H1 (cell line): ENCODE results near the gene PPP1R13B. TPM values are rescaled to one million over a fixed set of nuclear protein-coding genes. Genes with fewer than 3 reads are reported as not detected.
A peak's percentile ranks its signal among the peaks of the same experiment; 100 is the strongest.

Experiments
- CTCF ChIA-PET: fragments of 300-600 bp; sonication (Branson Sonifier 250); formaldehyde crosslinking; loops from one replicate; lab custom pipeline; 2021; ENCODE audit not compliant: partially characterized antibody; lab: Charles Lee
- POLR2A ChIA-PET: fragments of 300-600 bp; sonication (Branson Sonifier 250); formaldehyde crosslinking; loops from one replicate; lab custom pipeline; 2021; ENCODE audit warnings: inconsistent platforms; ENCODE audit not compliant: partially characterized antibody; lab: Charles Lee
- DNase-seq, 2 experiments: peaks; one replicate each; pipeline versions ENCODE4 v3.0.0 to v3.0.0-alpha.2; 2010 to 2022; ENCODE audit warnings: low spot score in 2 of 2, low read depth in 1 of 2, mixed read lengths in 1 of 2
- FAIRE-seq: peaks from 2 replicates; lab custom pipeline; 2011; peaks lifted over from hg19 to GRCh38; lab: Jason Lieb, UNC
- H2AFZ ChIP-seq: 2 replicates; pipeline ENCODE4 v1.8.1; 2012; ENCODE audit warnings: low read length, inconsistent platforms
- H2AK5ac ChIP-seq: 2 replicates; pipeline ENCODE4 v1.6.1; 2013; ENCODE audit warnings: low read depth, low read length
- H2BK120ac ChIP-seq: replicated peaks from 2 replicates; pipeline ENCODE3; 2013; ENCODE audit warnings: low read depth, low read length, inconsistent platforms
- H2BK12ac ChIP-seq: 2 replicates; pipeline ENCODE4 v1.6.1; 2013; ENCODE audit warnings: low read depth, low read length
- H2BK15ac ChIP-seq: 2 replicates; pipeline ENCODE4 v1.6.1; 2013; ENCODE audit warnings: low read length
- H2BK20ac ChIP-seq: 2 replicates; pipeline ENCODE4 v1.6.1; 2013; ENCODE audit warnings: low read length
- H2BK5ac ChIP-seq: 2 replicates; pipeline ENCODE4 v1.6.1; 2013; ENCODE audit warnings: low read depth, low read length
- H3K14ac ChIP-seq: 2 replicates; pipeline ENCODE4 v1.6.1; 2013; ENCODE audit warnings: inconsistent platforms; ENCODE audit not compliant: insufficient read length
- H3K18ac ChIP-seq: 2 replicates; pipeline ENCODE4 v1.6.1; 2013; ENCODE audit warnings: low read length; ENCODE audit errors: extremely low read depth
- H3K23ac ChIP-seq: 2 replicates; pipeline ENCODE4 v1.6.1; 2013; ENCODE audit warnings: inconsistent platforms; ENCODE audit not compliant: insufficient read length
- H3K23me2 ChIP-seq: 2 replicates; pipeline ENCODE4 v1.6.1; 2013; ENCODE audit warnings: low read depth, low read length
- H3K27ac ChIP-seq: 2 replicates; pipeline ENCODE4 v1.6.1; 2011; ENCODE audit warnings: low read depth, low read length, inconsistent platforms
- H3K27me3 ChIP-seq, 4 experiments: replicated peaks in 1 of 4; 1 replicate in 1 of 4; 2 replicates in 3 of 4; pipeline versions ENCODE4 v1.6.1 to v1.8.1; 2011 to 2013; ENCODE audit warnings: low read length in 3 of 4, mild to moderate bottlenecking in 3 of 4, inconsistent platforms in 2 of 4, mixed read lengths in 2 of 4, moderate library complexity in 1 of 4; ENCODE audit not compliant: control insufficient read depth in 3 of 4, insufficient read depth in 3 of 4; ENCODE audit errors: extremely low read depth in 1 of 4
- H3K36me3 ChIP-seq, 4 experiments: 2 replicates each; pipeline versions ENCODE4 v1.6.1 to v1.8.1; 2011 to 2013; ENCODE audit warnings: mild to moderate bottlenecking in 4 of 4, low read length in 3 of 4, moderate library complexity in 2 of 4, control low read depth in 1 of 4, inconsistent platforms in 1 of 4; ENCODE audit not compliant: insufficient read depth in 4 of 4, control insufficient read depth in 2 of 4
- H3K4ac ChIP-seq: replicated peaks from 2 replicates; pipeline ENCODE3; 2013; ENCODE audit warnings: low read length, low read depth, mixed read lengths, inconsistent platforms; ENCODE audit not compliant: insufficient read length
- H3K4me1 ChIP-seq, 4 experiments: replicated peaks in 1 of 4; 1 replicate in 1 of 4; 2 replicates in 3 of 4; pipeline versions ENCODE4 v1.6.1 to v1.8.1; 2011 to 2013; ENCODE audit warnings: low read length in 3 of 4, inconsistent platforms in 2 of 4, mixed read lengths in 1 of 4; ENCODE audit not compliant: insufficient read depth in 4 of 4, control insufficient read depth in 3 of 4
- H3K4me2 ChIP-seq, 2 experiments: 2 replicates each; pipeline versions ENCODE4 v1.6.1 to v1.8.1; 2011 to 2013; ENCODE audit warnings: low read depth in 2 of 2, low read length in 2 of 2, control low read depth in 1 of 2, inconsistent platforms in 1 of 2, mild to moderate bottlenecking in 1 of 2; ENCODE audit not compliant: insufficient read depth in 1 of 2
- H3K4me3 ChIP-seq, 4 experiments: fragments of 200-600, 300-600 bp in 1 of 4; sonication (generic), shearing (Covaris generic), sonication (Bioruptor Twin) in 1 of 4; 2 replicates each; pipeline versions ENCODE4 v1.5.1 to v1.8.1; 2011 to 2016; ENCODE audit warnings: low read length in 4 of 4, low read depth in 3 of 4, control low read depth in 2 of 4, inconsistent platforms in 2 of 4, mild to moderate bottlenecking in 2 of 4, mixed read lengths in 1 of 4, moderate library complexity in 1 of 4; ENCODE audit not compliant: insufficient read depth in 2 of 4; ENCODE audit errors: extremely low read depth in 1 of 4
- H3K56ac ChIP-seq: replicated peaks from 2 replicates; pipeline ENCODE3; 2013; ENCODE audit warnings: low read depth, mild to moderate bottlenecking, mixed read lengths, low read length, inconsistent platforms; ENCODE audit not compliant: insufficient read length
- H3K79me1 ChIP-seq: 2 replicates; pipeline ENCODE4 v1.6.1; 2013; ENCODE audit warnings: low read depth, low read length, control low read depth
- H3K79me2 ChIP-seq, 2 experiments: 2 replicates each; pipeline versions ENCODE4 v1.6.1 to v1.8.1; 2012 to 2013; ENCODE audit warnings: low read length in 2 of 2, mild to moderate bottlenecking in 2 of 2, inconsistent platforms in 1 of 2; ENCODE audit not compliant: insufficient read depth in 2 of 2, control insufficient read depth in 1 of 2
- H3K9ac ChIP-seq, 4 experiments: replicated peaks in 1 of 4; 1 replicate in 1 of 4; 2 replicates in 3 of 4; pipeline versions ENCODE4 v1.6.1 to v1.8.1; 2011 to 2013; ENCODE audit warnings: low read depth in 3 of 4, low read length in 3 of 4, control low read depth in 2 of 4, mild to moderate bottlenecking in 2 of 4, moderate library complexity in 2 of 4, inconsistent platforms in 1 of 4; ENCODE audit errors: extremely low read depth in 1 of 4
- H3K9me3 ChIP-seq, 2 experiments: 2 replicates each; pipeline versions ENCODE4 v1.6.1 to v1.8.1; 2012 to 2013; ENCODE audit warnings: mild to moderate bottlenecking in 2 of 2, moderate library complexity in 2 of 2, control low read depth in 1 of 2, inconsistent platforms in 1 of 2, low read depth in 1 of 2, low read length in 1 of 2, mixed read lengths in 1 of 2; ENCODE audit not compliant: insufficient read depth in 2 of 2
- H4K20me1 ChIP-seq, 2 experiments: replicated peaks in 1 of 2; 2 replicates each; pipeline versions ENCODE3 to v1.8.1; 2011 to 2013; ENCODE audit warnings: inconsistent platforms in 2 of 2, low read length in 2 of 2, mild to moderate bottlenecking in 1 of 2; ENCODE audit not compliant: insufficient read depth in 2 of 2, control insufficient read depth in 1 of 2
- H4K5ac ChIP-seq: 2 replicates; pipeline ENCODE4 v1.6.1; 2013; ENCODE audit warnings: low read length, low read depth, mixed read lengths, inconsistent platforms; ENCODE audit not compliant: insufficient read length
- H4K8ac ChIP-seq: 2 replicates; pipeline ENCODE4 v1.8.0; 2013; ENCODE audit warnings: mild to moderate bottlenecking, moderate library complexity, low read length, inconsistent platforms; ENCODE audit not compliant: insufficient read depth; ENCODE audit errors: extremely low read depth
- H4K91ac ChIP-seq: replicated peaks from 2 replicates; pipeline ENCODE3; 2013; ENCODE audit warnings: low read length, mixed read lengths, inconsistent platforms; ENCODE audit not compliant: insufficient read length
- CHD1 ChIP-seq: IDR thresholded peaks from 2 replicates; pipeline ENCODE4 v1.6.1; 2012; ENCODE audit warnings: low read depth, low read length, improper control_type of control experiment
- JUN ChIP-seq: IDR thresholded peaks from 2 replicates; pipeline ENCODE4 v1.6.1; 2011; ENCODE audit warnings: low read depth, mild to moderate bottlenecking, improper control_type of control experiment, low read length
- KDM1A ChIP-seq: fragments of 200-600, 300-600 bp; sonication (generic); IDR thresholded peaks from 2 replicates; pipeline ENCODE4 v1.7.1; 2016; ENCODE audit warnings: mild to moderate bottlenecking, low read length, borderline replicate concordance
- MAFK ChIP-seq: IDR thresholded peaks from 2 replicates; pipeline ENCODE4 v1.6.1; 2012; ENCODE audit warnings: low read depth, mild to moderate bottlenecking, improper control_type of control experiment, low read length
- POLR2AphosphoS5 ChIP-seq: IDR thresholded peaks from 2 replicates; pipeline ENCODE4 v1.6.1; 2011; ENCODE audit warnings: low read depth, low read length
- RAD21 ChIP-seq, 2 experiments: IDR thresholded peaks in 1 of 2; conservative IDR thresholded peaks in 1 of 2; 2 replicates each; pipeline ENCODE4 v1.6.1; 2011; ENCODE audit warnings: low read depth in 2 of 2, low read length in 2 of 2, improper control_type of control experiment in 1 of 2, inconsistent platforms in 1 of 2, mild to moderate bottlenecking in 1 of 2, moderate library complexity in 1 of 2
- RBBP5 ChIP-seq: IDR thresholded peaks from 2 replicates; pipeline ENCODE4 v1.7.1; 2012; ENCODE audit warnings: low read depth, mild to moderate bottlenecking, inconsistent platforms, low read length, moderate library complexity, borderline replicate concordance
- SP1 ChIP-seq: IDR thresholded peaks from 2 replicates; pipeline ENCODE4 v1.6.1; 2011; ENCODE audit warnings: low read depth, low read length
- SP4 ChIP-seq: IDR thresholded peaks from 2 replicates; pipeline ENCODE4 v1.6.1; 2012; ENCODE audit warnings: low read length, inconsistent platforms
- TBP ChIP-seq: IDR thresholded peaks from 2 replicates; pipeline ENCODE4 v1.6.1; 2011; ENCODE audit warnings: low read depth, low read length, improper control_type of control experiment
- WGBS, 2 experiments: shearing (Covaris generic) in 1 of 2; methylation state at CpG; one replicate each; pipeline versions ENCODE4 v1.1.6 to v1.1.7; 2013 to 2015; ENCODE audit warnings: low lambda C conversion rate in 2 of 2, mixed read lengths in 2 of 2, inconsistent platforms in 1 of 2, low coverage in 1 of 2, missing lambda C conversion rate in 1 of 2; ENCODE audit not compliant: insufficient replicate concordance in 2 of 2, insufficient coverage in 1 of 2, insufficient read length in 1 of 2; ENCODE audit errors: extremely low coverage in 1 of 2, missing lambda C conversion rate in 1 of 2; 5-methylcytosine and 5-hydroxymethylcytosine counted together
- polyA plus RNA-seq, 7 experiments: library from polyadenylated mRNA; depleted of rRNA in 3 of 7; stranded (reverse) in 5 of 7; unstranded in 2 of 7; fragments of >200 nt in 5 of 7; fragments of 200-250 nt in 2 of 7; gene quantifications; 1 replicate in 5 of 7; 2 replicates in 1 of 7; 4 replicates in 1 of 7; pipeline versions ENCODE4 v1.2.1 to v1.2.3, GENCODE V29; 2011 to 2013; ENCODE audit warnings: missing spikeins in 2 of 7, mixed read lengths in 2 of 7
- total RNA-seq: library from RNA; stranded (reverse); fragmentation: NEBNext Ultra II Directional; extraction: Animal tissue kit (Norgen Biotek cat#: 25700); gene quantifications from 2 replicates; pipeline ENCODE4 v1.2.1, GENCODE V29; 2021

Gene PPP1R13B
- total and polyA plus RNA-seq, 2 of the 8 experiments (the other 6 are each of a cell fraction or from before 2014, with no cell fraction given), result 2.6 to 8.9 TPM

- Histone ChIP-seq H2AFZ (no peak overlapping the region), H4K20me1 (no peaks in the 10 kb centered on the region), H3K4me3 (no peak overlapping the region), H3K4ac (no peak overlapping the region), H3K79me2 (no peaks in the 10 kb centered on the region), H2BK15ac (peak overlapping the region; percentile 92; the same call in 1 of the 2 replicates), H2BK5ac (0 out of 2 replicates have a peak overlapping the region, but pooled peaks have one; percentile 52), H2AK5ac (no peak overlapping the region), H3K23ac (no peak overlapping the region), H3K4me2 (no peak overlapping the region), H4K5ac (no peak overlapping the region), H3K18ac (no peak overlapping the region), H3K36me3 (no peaks in the 10 kb centered on the region)
- POLR2A ChIA-PET, result interaction anchor here (0.6 to 2.1 kb wide), 3 partner anchors 9 to 964 kb away, joined by 3 to 5 read pairs (median 3); no protein-coding TSS in a partner anchor
- DNase-seq, result no peak
- TF ChIP-seq RBBP5, result no peak
- no peak for TF ChIP-seq POLR2AphosphoS5
- TF ChIP-seq CHD1, result no peak
- TF ChIP-seq MAFK, result no peak
- TF ChIP-seq JUN, result no peak
- TF ChIP-seq SP4, result no peak
- no peak for TF ChIP-seq TBP
- no peak for TF ChIP-seq RAD21 (IDR thresholded peaks at IDR 0.05 in 1 of 2, conservative IDR thresholded peaks at IDR 0.05 in 1 of 2; ENCODE audit: low read depth in 2 of 2, low read length in 2 of 2)
- no peak for TF ChIP-seq SP1
- no peak for TF ChIP-seq KDM1A
- TF ChIP-seq, all 59 proteins: peak for 0
- H3K4me1 ChIP-seq, result peaks cover 11 to 23% (median 14%) of the 10 kb centered on the region in 4 experiments
- no peak overlapping the region for H3K9ac ChIP-seq
- 93% methylated on average over 26 of the region's 31 CpGs; no CpG with 5 or more reads in 1 of the 2 experiments for WGBS, 2 experiments
- CTCF ChIA-PET, result interaction anchor here (0.6 to 3.3 kb wide), 10 partner anchors 10 to 75 kb away, joined by 3 to 16 read pairs (median 4); no protein-coding TSS in a partner anchor
- H3K14ac ChIP-seq, result no peak overlapping the region
- H3K79me1 ChIP-seq, result no peaks in the 10 kb centered on the region
- peak overlapping the region; percentile 63; the same call in 1 of the 2 replicates for H2BK12ac ChIP-seq
- no peaks in the 10 kb centered on the region for H3K23me2 ChIP-seq
- H2BK120ac ChIP-seq, result no peak overlapping the region
- no peak overlapping the region for H3K56ac ChIP-seq
- peak overlapping the region; percentile 66 for H4K91ac ChIP-seq
- H3K27me3 ChIP-seq, result no peaks in the 10 kb centered on the region
- H2BK20ac ChIP-seq, result no peak overlapping the region
- H3K27ac ChIP-seq, result no peak overlapping the region
- no peak for FAIRE-seq
- H3K9me3 ChIP-seq, result no peaks in the 10 kb centered on the region
- H4K8ac ChIP-seq, result peak overlapping the region; percentile 86; the same call in 1 of the 2 replicates
These were observed 34.2 kb upstream of the PPP1R13B start for GRCh38 chr14:103881268-103882201.
